ENCODE measurements around the gene ZNF746. TPM values are rescaled to one million over a fixed set of nuclear protein-coding genes. Genes with fewer than 3 reads are reported as not detected.

Gene ZNF746
- total and polyA plus RNA-seq, 9 of the 15 experiments (the other 6 are each of a cell fraction or from before 2014, with no cell fraction given): 1.7 to 31.6 (median 13.3) TPM

DNA sequence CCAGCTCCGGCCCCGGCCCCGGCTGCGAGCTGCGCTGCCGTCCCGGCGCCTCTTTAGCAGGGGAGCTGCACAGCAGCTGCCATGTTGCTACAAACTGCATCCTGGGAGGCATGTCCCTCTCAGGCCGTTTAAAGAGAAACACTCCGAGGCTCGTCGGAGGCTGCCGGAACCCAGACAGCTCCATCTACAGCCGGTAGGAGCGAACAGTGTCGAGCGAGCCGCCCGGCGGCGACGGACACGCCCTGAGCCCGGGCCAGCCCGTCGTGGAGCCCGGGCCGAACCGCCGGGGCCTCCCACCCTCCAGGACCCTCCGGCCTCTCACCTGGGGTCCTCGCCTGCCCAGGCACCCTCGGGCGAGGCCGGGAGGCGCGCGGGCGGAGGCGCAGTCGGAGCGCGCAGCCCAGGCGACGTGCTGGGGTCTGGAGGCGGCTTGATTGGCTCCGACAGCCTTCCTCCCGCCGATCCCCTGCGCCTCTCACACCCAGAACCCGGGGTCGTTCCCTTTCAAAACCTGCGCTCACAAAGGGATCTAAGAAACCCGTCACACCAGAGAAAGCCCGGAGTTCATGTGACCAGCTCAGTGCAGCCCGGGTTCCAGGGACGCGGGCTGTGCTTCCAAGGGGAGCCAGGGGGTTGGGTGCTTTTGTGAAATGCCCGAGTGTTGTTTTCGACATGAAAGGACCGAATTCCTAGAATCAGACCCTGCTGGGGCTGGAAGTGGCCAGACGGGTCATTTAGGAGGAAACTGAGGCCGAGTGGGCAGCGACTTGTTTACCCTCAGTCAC lies 36.9 kb downstream of the ZNF746 start, which contains the start of gene ZNF777 (continued):
- TF ChIP-seq ZNF121 (CRISPR knock-in tag; conservative IDR thresholded peaks at IDR 0.05) (no peak), POLR2A (conservative IDR thresholded peaks at IDR 0.05) (peak; percentile 76), ZBED1 (IDR thresholded peaks at IDR 0.05) (no peak; the same call in 1 of the 2 replicates), EZH2 (IDR thresholded peaks at IDR 0.05; ENCODE audit: borderline replicate concordance, low read depth, low read length) (no peak), ZFP1 (CRISPR knock-in tag; IDR thresholded peaks at IDR 0.05) (0 out of 2 replicates have a peak, but pooled peaks have one; percentile 11), SNIP1 (IDR thresholded peaks at IDR 0.05; ENCODE audit: low read depth) (no peak), ZZZ3 (IDR thresholded peaks at IDR 0.05) (no peak), BACH1 (tag; IDR thresholded peaks at IDR 0.05) (no peak), CBX5 (IDR thresholded peaks at IDR 0.05; ENCODE audit: borderline replicate concordance, low read depth) (0 out of 2 replicates have a peak, but pooled peaks have one; percentile 8), ZNF174 (CRISPR knock-in tag; IDR thresholded peaks at IDR 0.05) (no peak), ZNF316 (IDR thresholded peaks at IDR 0.05) (no peak), RFX1 (IDR thresholded peaks at IDR 0.05) (no peak), HNRNPH1 (optimal IDR thresholded peaks at IDR 0.05; ENCODE audit: low read depth, low read length) (no peak), ARID2 (IDR thresholded peaks at IDR 0.05) (no peak), C11orf30 (IDR thresholded peaks at IDR 0.05; ENCODE audit: low read depth) (peak; percentile 94), ZNF778 (CRISPR knock-in tag; IDR thresholded peaks at IDR 0.05) (no peak), HDAC6 (IDR thresholded peaks at IDR 0.05; ENCODE audit: low read depth, low read length) (no peak), FOSL1 (tag; conservative IDR thresholded peaks at IDR 0.05) (no peak; the same call in 1 of the 2 replicates), NELFE (IDR thresholded peaks at IDR 0.05; ENCODE audit: insufficient read depth, insufficient read length) (no peak), MEF2D (tag; conservative IDR thresholded peaks at IDR 0.05; ENCODE audit: low read depth) (no peak), RCOR1 (IDR thresholded peaks at IDR 0.05; ENCODE audit: borderline replicate concordance in 1 of 2, low read depth in 2 of 2, low read length in 2 of 2) (peak in 1 of 2 experiments; percentile 47; a peak in 2 of 4 replicates), ZNF551 (CRISPR knock-in tag; IDR thresholded peaks at IDR 0.05) (no peak), SMARCA5 (IDR thresholded peaks at IDR 0.05) (no peak)
- TF ChIP-seq, protein P1, sequence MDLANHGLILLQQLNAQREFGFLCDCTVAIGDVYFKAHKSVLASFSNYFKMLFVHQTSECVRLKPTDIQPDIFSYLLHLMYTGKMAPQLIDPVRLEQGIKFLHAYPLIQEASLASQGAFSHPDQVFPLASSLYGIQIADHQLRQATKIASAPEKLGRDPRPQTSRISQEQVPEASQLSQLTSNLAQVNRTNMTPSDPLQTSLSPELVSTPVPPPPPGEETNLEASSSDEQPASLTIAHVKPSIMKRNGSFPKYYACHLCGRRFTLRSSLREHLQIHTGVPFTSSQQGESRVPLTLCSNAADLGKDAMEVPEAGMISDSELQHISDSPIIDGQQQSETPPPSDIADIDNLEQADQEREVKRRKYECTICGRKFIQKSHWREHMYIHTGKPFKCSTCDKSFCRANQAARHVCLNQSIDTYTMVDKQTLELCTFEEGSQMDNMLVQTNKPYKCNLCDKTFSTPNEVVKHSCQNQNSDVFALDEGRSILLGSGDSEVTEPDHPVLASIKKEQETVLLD (IDR thresholded peaks at IDR 0.05): no peak
- TF ChIP-seq, protein P2, sequence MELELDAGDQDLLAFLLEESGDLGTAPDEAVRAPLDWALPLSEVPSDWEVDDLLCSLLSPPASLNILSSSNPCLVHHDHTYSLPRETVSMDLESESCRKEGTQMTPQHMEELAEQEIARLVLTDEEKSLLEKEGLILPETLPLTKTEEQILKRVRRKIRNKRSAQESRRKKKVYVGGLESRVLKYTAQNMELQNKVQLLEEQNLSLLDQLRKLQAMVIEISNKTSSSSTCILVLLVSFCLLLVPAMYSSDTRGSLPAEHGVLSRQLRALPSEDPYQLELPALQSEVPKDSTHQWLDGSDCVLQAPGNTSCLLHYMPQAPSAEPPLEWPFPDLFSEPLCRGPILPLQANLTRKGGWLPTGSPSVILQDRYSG (tag; conservative IDR thresholded peaks at IDR 0.05; ENCODE audit: low read depth): no peak
- TF ChIP-seq, protein P3, sequence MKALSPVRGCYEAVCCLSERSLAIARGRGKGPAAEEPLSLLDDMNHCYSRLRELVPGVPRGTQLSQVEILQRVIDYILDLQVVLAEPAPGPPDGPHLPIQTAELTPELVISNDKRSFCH (CRISPR knock-in tag; IDR thresholded peaks at IDR 0.05): no peak
- TF ChIP-seq, protein P3 (tag; IDR thresholded peaks at IDR 0.05): peak; percentile 88

Data from K562 (cell line).